GM18870 (cell line): ENCODE measurements around the gene GRID2.
"Not testable (repeated sequence)": the region's sequence is repeated elsewhere in the genome, so short reads cannot be mapped to it uniquely, and the experiment has no call there.

Experiments used
- ATAC-seq: cut with Tn5 transposase; IDR thresholded peaks from one replicate; pipeline ENCODE4 v1.9.1; 2021; ENCODE audit warnings: moderate library complexity; ENCODE audit not compliant: unreplicated experiment

GRID2 gene

DNA sequence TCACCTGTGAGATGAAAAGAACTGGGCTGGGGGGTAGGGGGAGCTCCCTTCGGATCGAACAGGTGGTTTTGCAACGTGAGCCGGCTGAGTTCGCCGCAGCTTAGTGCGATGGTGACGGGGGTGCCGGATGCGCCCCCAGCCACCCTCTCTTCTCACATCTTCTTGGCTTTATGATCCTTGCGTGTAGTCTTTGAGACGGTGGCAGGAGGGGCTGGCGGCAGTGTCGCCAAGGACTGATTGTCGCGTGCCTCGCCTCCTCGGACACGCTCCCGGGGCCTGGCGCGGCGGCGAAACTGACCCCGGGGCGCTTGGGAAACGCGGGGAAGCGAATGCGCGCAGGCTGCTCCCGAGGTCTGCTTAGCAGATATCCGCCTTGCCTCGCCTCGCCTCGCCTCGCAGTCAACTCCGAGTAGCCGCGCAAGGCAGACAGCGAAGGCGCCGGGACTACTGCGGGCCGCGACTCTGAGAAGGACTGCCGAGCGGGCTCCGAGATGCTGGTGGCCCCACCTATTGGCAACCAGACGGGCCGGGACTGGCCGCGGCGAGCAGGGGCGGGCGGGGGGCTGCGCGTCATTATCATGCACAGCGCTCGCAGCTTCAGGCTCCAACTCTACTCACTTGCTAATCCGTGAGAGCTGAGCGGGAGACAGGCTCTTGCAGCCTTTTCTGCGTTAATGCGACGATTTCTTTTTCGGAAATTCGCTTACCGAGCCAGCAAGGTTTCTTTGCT lies 1.5 kb downstream of the GRID2 start:
- ATAC-seq, result no peak

DNA sequence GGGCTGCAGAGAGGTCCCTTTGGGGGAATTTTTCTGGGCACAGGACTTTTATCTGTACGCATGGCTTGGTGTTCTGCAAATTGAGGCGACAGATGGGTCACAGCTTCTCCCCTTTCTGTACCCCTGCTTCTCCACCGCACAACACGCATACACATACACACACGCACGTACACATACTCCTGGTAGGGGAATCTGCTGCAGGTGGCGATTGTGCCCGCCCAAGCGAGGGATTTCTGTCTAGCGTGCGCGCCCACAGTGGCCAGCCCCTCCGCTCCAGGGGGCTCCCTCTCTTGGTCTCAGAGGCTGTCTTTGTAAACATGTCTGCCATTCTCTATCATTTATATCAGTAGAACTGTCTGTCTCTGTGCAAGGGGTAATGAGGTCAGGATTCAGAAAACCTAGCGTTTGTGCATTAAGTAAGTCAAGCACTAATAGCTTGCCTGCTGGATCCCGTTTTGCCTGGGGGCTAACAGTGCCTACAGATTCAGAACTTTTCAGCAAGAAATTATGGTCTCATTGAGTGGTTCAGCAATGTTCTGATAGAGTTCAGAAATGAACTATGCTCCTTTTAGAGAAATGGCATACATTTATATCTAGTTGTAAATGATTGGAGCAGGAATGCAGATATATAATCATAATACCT lies 2.2 kb downstream of the GRID2 start:
- no peak for ATAC-seq

DNA sequence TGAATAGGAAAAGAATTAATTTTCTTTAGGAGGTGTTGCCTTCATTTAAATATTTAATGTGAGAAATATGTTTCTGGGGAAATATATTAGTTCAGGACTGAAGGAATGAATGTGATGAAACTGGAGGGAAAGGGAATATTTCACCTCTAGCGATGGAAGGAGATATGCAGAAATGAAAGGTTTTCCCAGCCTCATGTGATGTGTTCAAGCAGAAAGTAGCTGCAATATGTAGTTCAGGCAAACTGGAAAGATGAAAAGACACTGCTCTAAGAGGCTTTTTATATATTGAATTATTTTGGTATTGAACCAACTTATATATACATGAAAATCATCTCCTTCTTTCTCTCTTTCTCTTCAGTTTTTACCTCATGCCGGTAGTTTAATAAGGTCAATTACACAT lies 3.4 kb downstream of the GRID2 start:
- ATAC-seq, result no peak

DNA sequence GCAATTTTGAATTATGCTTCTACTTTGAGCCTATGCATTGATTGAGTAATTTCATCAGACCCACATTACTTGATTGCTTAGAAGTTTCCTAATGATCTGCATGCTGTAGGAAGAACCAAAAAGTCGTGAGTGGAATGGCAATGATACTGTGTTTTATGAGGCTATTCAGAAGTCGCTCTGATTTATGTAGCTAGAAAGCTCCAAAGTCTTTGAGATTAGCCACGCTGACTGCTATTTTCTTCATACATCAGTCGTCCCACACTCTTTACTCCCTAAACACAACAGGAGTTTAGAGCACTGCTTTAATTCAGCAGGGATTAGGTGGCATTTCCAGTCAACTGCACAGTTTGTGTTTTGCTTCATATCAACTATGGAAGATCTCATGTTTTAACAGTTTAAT lies 4.1 kb downstream of the GRID2 start:
- no peak for ATAC-seq

DNA sequence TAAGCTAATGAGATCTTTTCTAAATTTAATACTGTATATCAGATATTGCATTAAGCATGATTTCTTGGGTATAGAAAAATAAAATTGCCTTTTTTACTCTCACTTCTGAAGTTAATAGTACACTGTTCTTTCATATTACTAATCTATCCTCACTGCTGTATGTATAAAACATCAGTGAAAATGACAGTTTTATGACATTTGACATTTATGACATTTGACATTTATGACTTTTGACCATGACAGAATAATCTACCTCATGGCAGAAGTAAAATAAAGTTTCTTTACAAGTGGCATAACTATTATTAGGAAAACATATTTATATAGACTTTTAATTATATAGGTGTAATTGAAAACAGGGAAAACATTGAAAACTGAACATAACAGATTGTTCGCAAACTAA lies 13.3 kb downstream of the GRID2 start:
- no peak for ATAC-seq

DNA sequence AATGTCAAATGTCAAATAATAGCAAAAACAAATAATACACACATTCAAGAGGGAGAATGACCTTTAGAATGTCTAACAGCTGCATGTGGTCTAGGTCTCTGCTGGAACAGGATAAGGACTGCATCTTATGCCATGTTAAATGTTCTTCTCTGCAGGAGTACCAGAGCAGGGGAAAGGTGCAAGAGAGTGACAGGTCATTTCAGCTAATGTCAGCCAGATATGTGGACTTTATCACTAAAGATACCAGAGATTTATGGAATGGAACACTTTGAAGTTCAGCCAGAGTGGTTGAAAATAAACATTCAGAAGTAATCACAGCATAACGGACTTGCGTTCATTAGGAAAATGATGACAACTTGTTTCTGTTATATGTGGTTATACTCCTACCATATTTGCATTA lies 24.3 kb downstream of the GRID2 start:
- no peak for ATAC-seq

DNA sequence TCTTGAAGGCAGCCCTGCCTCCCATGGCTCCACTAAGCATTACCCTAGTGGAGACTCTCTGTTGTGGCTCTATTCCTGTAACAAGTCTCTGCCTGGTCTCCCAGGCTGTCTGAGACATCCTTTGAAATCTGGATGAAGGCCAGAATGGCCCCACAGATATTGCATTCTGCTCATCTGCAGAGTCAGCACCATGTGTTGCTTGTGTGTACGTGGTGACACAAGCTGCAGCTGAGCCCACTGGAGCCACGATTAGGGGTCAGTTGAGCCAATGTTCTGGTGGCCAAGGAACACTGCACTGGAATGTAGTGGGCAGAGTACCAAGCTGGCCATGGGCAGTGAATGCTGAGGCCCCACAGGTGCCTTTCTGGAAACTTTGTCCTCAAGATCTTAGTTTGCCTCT lies 29.2 kb downstream of the GRID2 start:
- ATAC-seq, result no peak

DNA sequence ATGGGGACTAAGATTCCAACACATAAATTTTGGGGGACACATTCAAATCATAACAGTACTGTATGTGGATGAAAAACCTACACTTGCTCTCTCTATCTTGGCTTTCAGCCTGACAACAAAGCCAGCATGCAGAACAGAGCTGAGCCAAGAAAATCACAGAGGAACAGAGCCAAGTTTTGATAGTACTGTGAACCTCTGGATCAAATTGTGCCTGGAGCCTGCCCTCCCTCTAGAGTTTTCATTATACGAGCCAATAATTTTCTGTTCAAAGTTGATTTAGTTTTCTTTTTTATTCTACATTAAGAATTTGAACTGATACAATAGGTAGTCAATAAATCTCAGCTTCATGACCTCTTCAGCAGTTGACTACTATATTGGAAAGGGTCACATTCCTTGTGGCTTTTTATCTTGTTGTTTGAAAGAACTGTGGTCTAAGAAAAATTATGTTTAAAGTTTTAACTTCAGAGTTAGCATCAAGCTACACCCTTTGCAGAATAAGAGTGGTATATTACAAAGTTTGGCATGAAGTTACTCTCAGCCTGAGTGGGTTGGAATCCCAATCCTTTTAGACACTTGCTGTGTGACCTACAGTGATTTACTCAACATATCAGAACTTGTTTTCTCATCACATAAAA lies 31.1 kb downstream of the GRID2 start:
- ATAC-seq, result no peak

DNA sequence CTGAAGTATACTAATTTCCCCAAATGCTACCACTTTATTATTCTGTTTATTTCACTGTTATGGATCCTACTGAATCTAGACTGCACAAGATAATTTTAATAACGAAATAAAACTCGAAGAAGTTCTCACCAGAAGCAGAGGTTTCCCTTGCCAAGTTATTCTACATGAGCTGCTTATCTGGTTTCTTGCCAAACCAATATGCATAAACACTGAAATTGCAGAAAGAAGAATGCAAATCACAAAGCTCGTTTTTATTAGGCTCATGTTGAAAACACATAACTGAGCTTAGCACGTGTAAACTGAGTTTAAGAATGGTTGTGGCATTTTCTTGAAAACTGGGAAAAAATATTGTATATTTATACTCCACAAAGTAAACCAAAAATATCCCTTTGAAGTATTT lies 35.9 kb downstream of the GRID2 start:
- no peak for ATAC-seq

DNA sequence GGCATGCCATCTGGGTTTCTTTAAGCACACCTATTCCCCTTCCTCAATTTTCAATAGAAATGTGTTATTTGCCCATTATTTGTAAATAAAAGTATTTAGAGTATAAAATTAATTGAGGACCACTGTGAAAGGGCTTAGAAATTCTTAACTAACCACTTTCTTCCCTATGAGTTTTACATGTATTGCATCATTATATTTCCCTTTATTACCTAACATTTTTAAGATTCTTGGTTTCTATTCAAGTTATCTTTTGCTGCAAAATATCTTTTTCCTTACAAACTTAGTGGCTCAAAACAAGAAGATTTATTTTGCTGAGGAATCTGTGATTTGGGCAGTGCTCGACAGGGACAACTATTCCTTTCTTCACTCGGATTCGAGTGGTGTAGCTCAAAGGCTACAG lies 40.5 kb downstream of the GRID2 start:
- ATAC-seq, result no peak

DNA sequence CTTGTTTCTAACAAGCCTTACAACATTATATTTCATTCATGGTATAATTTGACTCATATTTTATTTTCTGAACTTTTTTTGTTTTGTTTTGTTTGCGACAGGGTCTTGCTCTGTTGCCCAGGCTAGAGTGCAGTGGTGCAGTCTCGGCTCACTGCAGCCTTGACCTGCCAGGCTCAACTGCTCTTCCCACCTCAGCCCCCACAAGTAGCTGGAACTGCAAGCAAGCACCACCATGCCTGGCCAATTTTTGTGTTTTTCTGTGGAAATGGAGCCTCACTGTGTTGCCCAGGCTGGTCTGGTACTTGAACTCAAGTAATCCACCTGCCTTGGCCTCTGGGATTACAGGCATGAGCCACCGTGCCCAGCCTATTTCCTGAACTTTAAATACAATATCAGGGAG lies 42.5 kb downstream of the GRID2 start:
- ATAC-seq, result no peak

DNA sequence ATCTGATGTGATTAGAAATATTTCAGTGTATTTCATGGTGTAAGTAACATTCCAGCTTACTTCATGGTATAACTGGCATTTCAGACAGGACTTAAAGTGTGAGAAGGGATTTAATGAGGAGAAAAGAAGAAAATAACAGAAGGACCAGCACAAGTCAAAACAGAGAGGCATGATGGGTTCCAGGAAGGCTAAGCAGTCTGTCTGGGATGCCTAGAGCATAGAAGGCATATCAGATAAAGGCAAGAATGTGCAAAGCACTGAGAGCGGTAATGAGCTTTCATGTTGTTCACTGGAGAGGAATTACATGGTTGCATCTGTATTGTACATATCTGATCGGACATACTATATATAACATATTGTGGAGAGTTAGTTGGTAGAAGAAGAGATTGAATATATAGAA lies 54.2 kb downstream of the GRID2 start:
- ATAC-seq, result no peak

DNA sequence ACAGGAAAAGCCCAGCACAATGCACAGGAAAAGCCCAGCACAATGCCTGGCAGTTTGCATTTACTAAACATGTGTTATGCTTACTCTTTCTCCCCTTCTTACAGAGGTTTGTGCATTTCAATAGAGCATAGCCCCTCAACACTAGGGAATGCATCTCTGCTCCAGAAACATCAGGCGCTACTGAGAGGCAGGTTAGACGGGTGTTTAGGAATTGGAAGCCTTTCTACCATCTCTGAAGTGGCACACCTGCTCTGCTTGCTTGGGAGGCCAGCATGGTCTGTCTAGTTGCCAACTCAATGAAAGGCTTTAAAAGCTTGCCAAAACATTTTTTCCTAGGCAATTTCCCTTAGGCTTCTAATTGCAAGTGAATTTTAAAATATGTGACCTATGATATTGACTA lies 55.7 kb downstream of the GRID2 start:
- ATAC-seq, result no peak

DNA sequence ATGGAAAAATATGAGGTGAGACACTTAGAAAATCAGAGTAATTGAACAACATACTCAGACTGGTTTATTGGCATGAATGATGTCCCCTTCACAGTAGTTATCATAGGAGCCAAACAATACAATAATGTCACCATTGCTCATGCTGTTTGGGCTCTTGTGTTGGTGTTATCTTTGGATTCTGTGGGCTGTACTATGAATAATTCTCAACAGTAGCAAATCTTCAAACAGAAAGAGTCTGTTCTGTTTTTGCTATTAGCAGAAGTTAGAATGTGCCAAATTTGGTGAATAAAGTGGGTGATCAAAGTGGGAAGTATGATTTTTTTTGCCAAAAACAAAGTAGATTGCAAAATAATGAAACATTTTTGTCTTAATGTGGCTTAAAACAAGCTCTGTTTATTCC lies 58.3 kb downstream of the GRID2 start:
- ATAC-seq, result no peak

DNA sequence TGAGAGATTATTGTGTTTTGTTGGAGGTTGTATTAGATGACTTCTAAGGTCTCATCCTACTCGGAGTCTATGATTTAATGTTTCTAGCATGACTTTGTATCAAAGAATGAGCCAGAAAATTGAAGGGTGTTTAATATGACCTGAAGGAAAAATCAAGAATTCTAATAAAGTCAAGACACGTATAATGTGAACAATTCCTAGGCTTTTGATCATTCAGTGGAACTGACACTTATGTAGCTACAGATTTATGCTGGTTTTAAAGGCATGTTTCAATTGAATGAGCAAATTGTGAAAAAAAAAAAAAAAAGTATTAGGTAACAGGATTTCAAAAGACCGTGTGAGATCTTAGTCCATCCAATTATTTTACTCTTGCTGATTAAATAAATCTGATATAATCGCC lies 64.9 kb downstream of the GRID2 start:
- no peak for ATAC-seq

DNA sequence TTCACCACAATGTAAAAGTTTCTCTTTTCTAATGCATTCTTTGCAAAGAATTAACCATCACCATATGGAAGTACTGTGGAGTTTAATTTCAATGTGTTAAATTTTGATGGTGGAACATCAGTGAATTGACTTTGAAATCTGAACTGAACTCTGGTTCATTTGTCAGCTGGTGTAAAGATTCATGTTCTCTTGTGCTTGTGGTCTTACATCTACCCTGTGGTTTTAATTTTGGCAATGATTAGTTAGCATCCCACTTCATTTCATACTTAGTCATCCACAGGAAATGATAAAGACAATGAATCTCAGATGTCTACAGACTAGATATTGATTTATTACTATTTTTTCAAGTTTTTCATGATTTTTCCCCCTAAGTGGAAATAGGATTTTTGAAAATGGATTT lies 77.8 kb downstream of the GRID2 start:
- no peak for ATAC-seq

DNA sequence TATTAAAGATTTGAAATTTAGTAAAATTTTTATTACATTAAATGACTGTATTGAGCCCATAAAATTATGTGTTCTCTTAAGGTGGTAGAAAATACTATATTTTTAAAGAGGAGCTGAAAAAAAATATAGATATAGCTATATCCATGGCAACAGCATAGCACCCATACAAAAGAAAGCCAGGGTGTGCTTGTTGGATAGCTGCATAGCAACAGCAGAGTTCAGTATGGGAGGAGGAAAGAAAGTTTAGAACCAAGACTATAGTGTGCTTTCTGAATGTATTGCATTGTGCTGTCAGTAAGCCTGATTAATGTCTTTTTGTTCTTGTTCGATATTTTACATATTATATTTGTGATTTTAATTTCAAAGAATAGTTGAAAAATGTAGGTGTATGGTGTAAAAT lies 78.4 kb downstream of the GRID2 start:
- no peak for ATAC-seq

DNA sequence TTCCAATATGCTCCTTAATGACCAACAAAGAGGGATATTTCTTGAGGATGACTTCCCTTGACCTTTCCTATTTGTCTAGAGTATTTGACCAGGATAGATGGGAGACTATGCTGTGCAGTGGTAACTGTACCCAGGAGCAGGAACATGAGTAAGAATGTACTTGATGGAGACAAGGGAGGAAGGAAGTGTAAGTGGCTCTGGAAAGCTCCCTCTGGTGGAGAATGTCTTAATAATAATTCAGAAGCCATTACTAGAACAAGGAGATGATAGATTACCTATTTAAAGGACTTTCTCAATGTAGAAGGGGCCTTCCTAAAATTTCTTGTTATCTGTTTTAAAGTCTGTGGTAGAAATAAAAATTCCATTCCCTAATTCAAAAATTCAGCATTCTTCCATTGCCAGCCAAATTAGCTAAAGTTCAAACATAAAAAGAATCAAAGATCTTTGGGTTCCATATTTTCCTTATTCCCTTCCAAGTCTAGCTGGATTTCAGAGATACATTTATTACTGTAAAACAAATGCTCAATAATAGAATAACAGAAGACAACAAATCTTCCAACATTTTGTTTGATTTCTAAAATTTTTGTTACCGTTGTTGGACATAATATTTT lies 83.8 kb downstream of the GRID2 start:
- ATAC-seq, result peak; percentile 91

DNA sequence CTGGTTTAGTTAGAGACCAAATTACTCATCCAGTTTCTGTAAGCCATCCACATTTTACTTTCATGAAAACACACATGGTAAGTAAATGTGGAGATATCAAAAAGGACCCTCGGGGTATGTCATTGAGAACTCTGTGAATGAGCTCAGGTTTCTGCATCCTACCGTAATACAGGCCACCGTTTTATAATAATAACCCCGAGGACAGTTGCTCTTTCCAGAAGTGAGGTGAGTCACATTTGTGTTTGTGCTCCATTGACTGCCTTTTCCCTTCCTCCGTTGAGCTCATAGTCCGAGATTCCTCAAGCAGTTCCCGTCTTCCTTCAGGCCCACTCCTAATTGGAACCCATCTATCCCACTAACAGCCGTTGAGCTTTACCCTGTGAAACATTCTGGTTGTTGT lies 95.3 kb downstream of the GRID2 start:
- no peak for ATAC-seq

DNA sequence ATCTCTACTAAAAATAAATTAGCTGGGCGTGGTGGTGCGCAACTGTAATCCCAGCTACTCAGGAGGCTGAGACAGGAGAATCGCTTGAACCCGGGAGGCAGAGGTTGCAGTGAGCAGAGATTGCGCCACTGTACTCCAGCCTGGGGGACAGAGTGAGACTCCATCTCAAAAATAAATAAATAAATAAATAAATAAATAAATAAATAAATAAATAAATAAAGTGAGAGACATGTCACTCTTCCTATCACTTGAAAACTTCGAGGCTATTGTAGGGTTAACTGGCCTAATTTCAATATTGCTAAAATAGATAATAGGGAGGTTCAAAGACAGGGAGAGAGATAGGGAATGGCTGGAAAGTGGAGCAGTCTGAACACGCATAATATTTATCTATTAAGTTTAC lies 99.8 kb downstream of the GRID2 start:
- not testable (repeated sequence) for ATAC-seq

DNA sequence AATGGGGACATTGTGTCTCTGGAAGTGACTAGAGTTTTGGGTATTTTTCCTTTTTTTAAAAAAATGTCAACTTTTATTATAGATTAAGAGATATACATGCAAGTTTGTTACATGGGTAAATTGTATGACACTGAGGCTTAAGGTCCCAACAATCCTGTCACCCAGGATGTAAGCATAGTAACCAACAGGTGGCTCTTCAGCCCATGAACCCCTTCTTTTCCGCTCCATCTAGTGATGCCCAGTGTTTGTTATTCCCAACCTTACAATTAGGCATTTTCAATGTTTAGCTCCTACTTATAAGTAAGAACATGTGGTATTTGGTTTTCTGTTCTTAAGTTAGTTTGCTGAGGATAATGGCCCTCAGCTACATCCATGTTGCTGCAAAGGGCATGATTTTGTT lies 102.7 kb downstream of the GRID2 start:
- ATAC-seq, result no peak

DNA sequence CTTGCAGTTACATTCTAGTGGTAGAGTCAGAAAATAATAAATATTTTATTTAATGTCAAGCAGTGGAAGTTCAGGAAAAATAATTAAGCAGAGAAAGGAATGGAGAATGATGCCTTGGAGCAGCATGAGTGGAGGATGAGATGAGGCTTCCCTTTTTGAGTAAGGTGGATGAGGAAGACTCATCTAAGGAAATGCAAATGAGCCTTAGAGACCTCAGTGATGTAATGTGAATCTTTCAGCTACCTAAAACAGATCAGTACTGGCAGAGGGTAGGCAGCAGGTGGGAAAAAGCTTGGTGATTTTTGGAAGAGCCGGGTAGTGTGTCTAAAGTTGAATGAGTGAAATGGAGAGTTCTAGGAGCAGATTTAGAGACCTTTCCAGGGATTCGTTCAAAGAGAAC lies 118.2 kb downstream of the GRID2 start:
- ATAC-seq, result peak; percentile 98
